Right kidney (tissue), 1 donor: Measurements from ENCODE around the gene PEX26.
A peak's percentile ranks its signal among the peaks of the same experiment; 100 is the strongest.
"Not testable (repeated sequence)": the region's sequence is repeated elsewhere in the genome, so short reads cannot be mapped to it uniquely, and the experiment has no call there.

Experiments
- DNase-seq: peaks from one replicate; pipeline ENCODE4 v3.0.0-alpha.2; 2016

Gene PEX26

DNA sequence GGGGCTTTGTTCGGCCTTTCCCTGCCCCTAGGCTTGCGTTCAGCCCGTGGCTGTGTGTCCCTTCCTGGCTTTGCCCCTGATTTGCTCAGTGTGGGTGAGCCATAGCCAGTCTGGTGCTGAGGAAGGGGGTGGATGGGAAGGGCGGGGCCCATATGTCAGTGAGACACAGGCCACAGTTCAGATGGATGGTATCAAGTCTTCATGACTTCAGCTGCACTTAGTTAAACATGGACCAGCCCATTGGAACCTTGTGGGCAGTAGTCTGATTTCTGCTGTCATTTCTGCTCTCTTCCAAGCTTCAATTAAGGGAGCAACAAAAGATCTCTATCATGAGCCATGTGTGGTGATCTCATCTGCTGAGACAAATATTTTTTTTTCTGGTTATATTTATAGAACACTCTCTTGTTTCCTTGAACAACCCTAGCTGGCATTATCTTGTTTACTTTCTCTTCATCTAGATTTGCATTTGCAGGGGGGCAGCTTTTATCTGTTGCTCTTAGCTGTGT, 21.6 kb upstream of the PEX26 start:
- DNase-seq = no peak

- no peak for DNase-seq
These were observed 20.8 kb upstream of the PEX26 start for GRCh38 chr22:18056807-18057474.

- DNase-seq = no peak
These were observed 20.1 kb upstream of the PEX26 start for GRCh38 chr22:18057568-18058209.

- no peak for DNase-seq
These were observed 19.3 kb upstream of the PEX26 start for GRCh38 chr22:18058371-18059093.

DNA sequence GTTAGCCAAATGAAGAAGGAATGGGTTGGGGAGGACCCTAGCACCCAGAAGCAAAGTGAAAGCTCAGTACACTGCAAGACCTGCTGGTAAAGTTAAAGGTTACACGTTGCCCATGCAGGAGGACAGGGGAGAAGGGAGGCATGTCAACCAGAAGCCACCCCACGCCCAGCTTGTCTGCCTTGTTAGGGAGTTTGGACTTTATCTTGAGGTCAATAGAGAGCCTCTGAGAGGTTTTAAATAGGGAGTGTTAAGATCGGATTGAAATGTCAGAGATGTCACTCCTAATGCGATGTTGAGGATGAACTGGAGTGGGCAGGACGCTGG, 18.7 kb upstream of the PEX26 start:
- no peak for DNase-seq

GRCh38 chr22:18059473-18059872, 18.3 kb upstream of the PEX26 start:
- DNase-seq = no peak

GRCh38 chr22:18059991-18060390, 17.8 kb upstream of the PEX26 start:
- no peak for DNase-seq

DNA sequence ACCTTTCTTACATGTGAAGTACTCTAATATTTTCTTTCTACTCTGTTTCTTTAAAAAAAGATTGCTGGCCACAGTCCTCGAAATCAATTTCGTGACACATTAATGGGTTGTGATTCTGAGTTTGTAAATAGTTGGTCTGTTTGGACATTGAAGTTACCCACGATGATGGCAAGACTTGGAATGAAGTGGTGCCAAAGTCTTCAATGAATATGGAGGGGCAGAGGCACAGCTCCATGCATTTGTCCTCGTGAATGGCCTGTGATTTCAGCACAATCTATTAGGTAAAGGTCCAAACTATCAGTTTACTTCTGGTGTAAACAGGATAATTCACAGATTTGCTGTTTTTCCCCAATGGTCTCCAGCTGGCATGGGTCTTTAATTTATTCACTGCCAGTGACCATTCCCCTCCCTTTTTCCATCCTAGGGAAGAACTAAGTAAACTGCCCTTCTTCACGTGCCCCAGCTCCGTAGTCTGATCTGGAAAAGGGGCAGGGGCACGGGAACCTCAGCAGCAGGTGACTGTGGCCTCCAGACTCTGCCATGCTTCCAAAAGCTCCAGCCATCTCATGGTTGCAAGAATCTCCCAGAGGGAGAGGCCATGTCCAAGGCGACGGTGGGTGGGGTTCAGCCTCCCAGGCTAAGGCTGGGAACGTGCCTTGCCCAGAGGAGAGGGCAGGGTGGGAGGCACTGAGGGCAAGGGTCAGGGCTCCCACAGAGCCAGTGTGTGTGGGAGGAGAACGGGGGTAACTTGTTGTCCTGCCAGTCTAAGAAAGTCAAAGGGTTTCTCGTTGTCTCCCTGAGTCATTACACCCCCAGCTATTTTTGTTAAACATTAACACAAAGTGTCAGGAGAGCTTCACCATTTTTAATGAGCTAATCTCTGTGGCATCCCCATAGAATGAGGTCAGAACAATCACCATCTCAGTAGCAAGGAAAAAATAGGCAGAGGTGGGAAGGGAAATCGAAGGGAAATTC, 16.9 kb upstream of the PEX26 start:
- DNase-seq = peak; percentile 59

GRCh38 chr22:18062421-18062820, 15.4 kb upstream of the PEX26 start:
- no peak for DNase-seq

DNA sequence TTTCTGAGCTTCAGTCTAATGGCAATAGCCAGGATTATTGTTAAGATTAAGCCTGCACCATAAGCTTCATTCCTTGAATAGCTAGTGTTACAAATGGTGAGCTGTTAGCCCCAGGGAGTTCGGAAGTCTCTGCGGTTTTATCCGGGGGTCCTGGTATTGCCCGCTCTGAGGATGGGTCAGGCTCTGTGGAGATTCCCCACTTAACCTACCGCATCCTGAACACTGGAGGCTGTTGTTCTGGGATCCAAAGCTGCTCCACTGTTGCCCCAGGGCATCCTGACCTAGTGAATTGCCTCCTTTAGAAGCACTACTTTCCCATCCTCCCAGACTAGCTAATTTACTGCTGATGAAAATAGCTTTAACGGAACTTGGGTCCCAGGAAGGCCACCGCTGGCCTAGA, 14.5 kb upstream of the PEX26 start:
- no peak for DNase-seq

DNA sequence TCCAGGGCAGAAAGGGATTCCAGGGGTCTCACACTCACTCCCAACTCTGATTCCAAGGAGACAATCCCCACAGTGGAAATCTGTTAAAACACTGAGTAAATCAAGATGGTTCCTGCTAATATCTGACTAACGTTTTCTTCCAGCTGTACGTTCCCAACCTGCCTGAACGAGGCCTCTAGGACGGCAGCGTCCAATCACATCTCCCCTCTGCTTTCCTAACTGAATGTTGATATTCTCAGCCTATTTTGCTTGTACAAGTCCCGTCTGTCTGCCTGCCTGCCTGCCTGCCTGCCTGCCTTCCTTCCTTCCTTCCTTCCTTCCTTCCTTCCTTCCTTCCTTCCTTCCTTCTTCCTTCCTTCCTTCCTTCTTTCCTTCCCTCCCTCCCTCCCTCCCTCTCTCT, 14.1 kb upstream of the PEX26 start:
- DNase-seq = not testable (repeated sequence)

DNA sequence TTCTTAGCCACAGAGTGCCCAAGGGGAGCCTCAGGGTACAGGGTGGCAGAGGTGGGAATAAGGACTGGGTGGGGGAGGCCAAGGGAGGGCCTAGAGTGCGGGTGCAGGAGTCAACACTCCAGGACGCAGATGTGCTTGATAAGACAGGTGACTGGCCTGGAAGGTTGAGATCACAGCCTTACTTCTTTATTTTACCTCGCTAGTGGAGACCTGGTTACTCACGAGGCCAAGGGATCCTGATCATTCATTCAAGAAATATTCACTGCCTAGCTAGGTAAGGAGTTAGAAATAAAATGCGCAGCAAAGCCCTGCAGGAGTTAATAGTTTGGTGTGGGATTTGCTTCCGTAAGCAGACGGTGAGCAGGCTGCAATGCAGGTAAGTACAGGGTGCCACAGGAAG, 13.2 kb upstream of the PEX26 start:
- DNase-seq = no peak

- no peak for DNase-seq
These were observed 12.5 kb upstream of the PEX26 start for GRCh38 chr22:18065256-18065655.

DNA sequence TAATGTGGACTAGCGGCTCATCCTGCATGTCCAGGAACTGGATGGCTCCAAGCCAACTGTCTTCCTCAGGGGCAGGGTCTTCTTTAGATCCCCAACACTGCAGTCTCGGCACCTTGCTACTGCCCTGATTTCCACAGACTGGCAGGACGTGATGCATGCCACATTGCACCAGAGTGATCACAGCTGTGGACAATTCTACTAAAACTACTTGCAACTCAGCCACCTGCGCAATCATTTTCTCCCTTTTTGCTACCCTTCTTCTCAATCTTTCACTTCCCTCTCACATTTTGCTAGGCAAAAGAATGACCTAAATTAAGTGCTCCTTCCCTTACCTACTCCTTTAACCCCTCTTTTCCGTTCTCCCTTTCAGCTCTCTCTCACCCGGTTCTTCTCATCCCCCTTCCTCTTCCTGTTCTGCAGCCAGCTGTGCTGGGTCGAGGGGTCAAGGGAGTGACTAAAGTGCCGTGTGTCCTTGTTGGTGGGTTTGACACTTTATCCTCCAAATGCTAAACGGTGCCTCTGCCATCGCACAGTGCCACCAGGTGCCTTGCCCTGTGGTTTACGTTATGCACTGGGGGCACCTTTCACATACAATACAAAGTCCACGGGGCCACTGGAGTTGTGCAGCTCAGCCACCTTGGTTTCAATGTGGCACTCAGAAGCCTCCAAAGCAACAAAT, 11.5 kb upstream of the PEX26 start:
- DNase-seq = no peak

DNA sequence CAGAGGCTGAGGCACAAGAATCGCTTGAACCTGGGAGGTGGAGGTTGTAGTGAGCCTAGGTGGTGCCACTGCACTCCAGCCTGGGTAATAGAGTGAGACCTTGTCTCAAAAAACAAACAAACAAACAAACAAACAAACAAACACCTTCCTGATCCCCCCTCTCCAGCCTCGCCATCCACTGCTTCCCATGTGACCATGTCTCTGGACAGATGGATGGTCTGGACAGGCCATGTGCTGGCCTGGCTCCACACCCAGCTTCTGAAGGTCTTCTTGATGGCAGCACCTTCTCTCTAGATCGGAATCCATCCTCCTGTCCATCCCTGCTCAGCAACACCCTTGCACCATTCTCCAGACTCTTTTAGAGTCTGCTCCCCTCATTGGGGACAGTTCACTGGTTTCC, 10.7 kb upstream of the PEX26 start:
- no peak for DNase-seq

GRCh38 chr22:18067548-18068341, 10.0 kb upstream of the PEX26 start:
- no peak for DNase-seq

- DNase-seq = no peak
These were observed 9.3 kb upstream of the PEX26 start for GRCh38 chr22:18068381-18068988.

DNA sequence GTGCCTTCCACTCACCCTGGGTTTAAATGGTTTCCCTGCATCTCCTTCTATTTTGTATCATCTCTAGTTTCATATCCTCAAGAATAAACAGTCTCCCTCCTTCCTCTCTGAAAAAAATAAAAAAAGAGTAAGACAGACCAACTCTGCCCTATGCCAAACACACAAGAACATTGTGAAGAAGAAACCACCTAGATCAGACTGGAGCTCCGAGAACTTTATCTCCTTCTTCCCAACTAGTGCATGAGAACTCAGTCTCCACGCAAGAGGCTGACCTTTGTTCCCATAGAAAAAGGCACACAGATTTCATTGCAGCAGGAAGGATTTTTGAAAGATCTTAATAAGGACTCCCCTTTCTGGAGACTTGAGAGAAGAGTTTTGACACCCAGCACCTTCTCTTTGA, 8.7 kb upstream of the PEX26 start:
- no peak for DNase-seq

DNA sequence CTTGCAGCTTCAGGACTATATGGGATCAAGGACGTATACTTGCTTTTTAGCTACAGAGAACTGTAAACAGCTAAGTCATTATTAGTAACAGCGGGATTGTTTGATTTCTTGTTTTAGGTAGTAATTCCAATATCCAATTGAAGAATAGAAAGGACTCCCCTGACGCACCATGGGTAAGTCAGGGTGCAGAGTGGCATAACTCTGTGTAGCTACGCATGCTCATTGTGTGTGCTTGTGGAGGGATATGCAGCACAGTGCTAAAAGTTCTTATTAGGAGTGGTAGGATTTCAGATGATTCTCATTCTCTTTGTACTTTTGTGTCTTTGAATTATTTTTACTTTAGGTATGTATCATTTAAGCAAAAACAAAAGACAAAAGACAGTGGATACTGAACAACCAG, 7.7 kb upstream of the PEX26 start:
- no peak for DNase-seq

GRCh38 chr22:18070556-18071306, 7.1 kb upstream of the PEX26 start:
- DNase-seq = no peak
